Measurements from ENCODE around the gene OR10AG1.

DNA sequence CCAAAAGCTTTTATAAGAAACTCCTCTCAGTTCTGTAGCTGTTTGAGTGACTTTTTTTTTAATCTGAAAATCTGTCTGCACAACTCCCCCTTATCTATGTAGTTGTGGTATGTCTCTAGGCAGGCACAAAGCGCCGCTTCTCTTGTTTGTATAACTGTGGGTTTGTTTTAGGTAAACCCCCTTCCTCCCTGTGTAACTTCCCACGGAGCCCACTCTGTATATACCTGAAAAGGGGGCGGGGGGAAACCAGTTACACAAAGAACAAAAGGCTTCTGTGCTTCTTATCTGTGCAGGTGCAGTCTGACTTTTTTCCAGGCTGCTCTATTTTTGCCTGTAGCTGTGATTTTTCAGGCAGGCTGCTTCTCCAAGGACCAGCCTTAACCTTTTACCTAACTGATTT is 13.2 kb downstream of the OR10AG1 start:
- TF ChIP-seq, protein P1, sequence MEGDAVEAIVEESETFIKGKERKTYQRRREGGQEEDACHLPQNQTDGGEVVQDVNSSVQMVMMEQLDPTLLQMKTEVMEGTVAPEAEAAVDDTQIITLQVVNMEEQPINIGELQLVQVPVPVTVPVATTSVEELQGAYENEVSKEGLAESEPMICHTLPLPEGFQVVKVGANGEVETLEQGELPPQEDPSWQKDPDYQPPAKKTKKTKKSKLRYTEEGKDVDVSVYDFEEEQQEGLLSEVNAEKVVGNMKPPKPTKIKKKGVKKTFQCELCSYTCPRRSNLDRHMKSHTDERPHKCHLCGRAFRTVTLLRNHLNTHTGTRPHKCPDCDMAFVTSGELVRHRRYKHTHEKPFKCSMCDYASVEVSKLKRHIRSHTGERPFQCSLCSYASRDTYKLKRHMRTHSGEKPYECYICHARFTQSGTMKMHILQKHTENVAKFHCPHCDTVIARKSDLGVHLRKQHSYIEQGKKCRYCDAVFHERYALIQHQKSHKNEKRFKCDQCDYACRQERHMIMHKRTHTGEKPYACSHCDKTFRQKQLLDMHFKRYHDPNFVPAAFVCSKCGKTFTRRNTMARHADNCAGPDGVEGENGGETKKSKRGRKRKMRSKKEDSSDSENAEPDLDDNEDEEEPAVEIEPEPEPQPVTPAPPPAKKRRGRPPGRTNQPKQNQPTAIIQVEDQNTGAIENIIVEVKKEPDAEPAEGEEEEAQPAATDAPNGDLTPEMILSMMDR (IDR thresholded peaks at IDR 0.05), result no peak
- TF ChIP-seq POLR2A (IDR thresholded peaks at IDR 0.05), result no peak
